ENCODE data around the gene IQSEC2.

- TF ChIP-seq, protein P1, sequence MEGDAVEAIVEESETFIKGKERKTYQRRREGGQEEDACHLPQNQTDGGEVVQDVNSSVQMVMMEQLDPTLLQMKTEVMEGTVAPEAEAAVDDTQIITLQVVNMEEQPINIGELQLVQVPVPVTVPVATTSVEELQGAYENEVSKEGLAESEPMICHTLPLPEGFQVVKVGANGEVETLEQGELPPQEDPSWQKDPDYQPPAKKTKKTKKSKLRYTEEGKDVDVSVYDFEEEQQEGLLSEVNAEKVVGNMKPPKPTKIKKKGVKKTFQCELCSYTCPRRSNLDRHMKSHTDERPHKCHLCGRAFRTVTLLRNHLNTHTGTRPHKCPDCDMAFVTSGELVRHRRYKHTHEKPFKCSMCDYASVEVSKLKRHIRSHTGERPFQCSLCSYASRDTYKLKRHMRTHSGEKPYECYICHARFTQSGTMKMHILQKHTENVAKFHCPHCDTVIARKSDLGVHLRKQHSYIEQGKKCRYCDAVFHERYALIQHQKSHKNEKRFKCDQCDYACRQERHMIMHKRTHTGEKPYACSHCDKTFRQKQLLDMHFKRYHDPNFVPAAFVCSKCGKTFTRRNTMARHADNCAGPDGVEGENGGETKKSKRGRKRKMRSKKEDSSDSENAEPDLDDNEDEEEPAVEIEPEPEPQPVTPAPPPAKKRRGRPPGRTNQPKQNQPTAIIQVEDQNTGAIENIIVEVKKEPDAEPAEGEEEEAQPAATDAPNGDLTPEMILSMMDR (IDR thresholded peaks at IDR 0.05 in 8 of 11, conservative IDR thresholded peaks at IDR 0.05 in 3 of 11): no peak
- TF ChIP-seq POLR2A (IDR thresholded peaks at IDR 0.05) (no peak), POLR2AphosphoS5 (IDR thresholded peaks at IDR 0.05) (no peak)
These were observed 20.5 kb downstream of the IQSEC2 start for GRCh38 chrX:53260836-53261235.
